Bronchial epithelial cell (primary cell): ENCODE results near the gene VWA8. TPM values are rescaled to one million over a fixed set of nuclear protein-coding genes. Genes with fewer than 3 reads are reported as not detected.

Experiments used
- DNase-seq: peaks from one replicate; pipeline ENCODE4 v3.0.0-alpha.2; 2010; ENCODE audit warnings: low read depth
- FAIRE-seq: peaks from 2 replicates; lab custom pipeline; 2011; peaks lifted over from hg19 to GRCh38; lab: Jason Lieb, UNC
- H3K27me3 ChIP-seq: 2 replicates; pipeline ENCODE4 v1.5.1; 2011; ENCODE audit warnings: low read length; ENCODE audit not compliant: control insufficient read depth, insufficient read depth
- H3K36me3 ChIP-seq: 2 replicates; pipeline ENCODE4 v1.5.1; 2011; ENCODE audit warnings: low read length; ENCODE audit not compliant: control insufficient read depth, insufficient read depth
- H3K4me3 ChIP-seq: 2 replicates; pipeline ENCODE4 v1.5.1; 2011; ENCODE audit warnings: mild to moderate bottlenecking, low read depth, low read length, control low read depth
- total RNA-seq: library from RNA; depleted of rRNA; stranded (reverse); fragments of >200 nt; gene quantifications from 2 replicates; pipeline ENCODE4 v1.2.1, GENCODE V29; 2014
- TF ChIP-seq, protein P1 (sequence below): IDR thresholded peaks from 2 replicates; pipeline ENCODE4 v1.5.1; 2011; ENCODE audit warnings: mild to moderate bottlenecking, moderate library complexity, low read length, control low read depth, inconsistent platforms; ENCODE audit not compliant: insufficient read depth, severe bottlenecking

VWA8 gene
- total RNA-seq = 17.1 and 18.9 TPM in 2 replicates

DNA sequence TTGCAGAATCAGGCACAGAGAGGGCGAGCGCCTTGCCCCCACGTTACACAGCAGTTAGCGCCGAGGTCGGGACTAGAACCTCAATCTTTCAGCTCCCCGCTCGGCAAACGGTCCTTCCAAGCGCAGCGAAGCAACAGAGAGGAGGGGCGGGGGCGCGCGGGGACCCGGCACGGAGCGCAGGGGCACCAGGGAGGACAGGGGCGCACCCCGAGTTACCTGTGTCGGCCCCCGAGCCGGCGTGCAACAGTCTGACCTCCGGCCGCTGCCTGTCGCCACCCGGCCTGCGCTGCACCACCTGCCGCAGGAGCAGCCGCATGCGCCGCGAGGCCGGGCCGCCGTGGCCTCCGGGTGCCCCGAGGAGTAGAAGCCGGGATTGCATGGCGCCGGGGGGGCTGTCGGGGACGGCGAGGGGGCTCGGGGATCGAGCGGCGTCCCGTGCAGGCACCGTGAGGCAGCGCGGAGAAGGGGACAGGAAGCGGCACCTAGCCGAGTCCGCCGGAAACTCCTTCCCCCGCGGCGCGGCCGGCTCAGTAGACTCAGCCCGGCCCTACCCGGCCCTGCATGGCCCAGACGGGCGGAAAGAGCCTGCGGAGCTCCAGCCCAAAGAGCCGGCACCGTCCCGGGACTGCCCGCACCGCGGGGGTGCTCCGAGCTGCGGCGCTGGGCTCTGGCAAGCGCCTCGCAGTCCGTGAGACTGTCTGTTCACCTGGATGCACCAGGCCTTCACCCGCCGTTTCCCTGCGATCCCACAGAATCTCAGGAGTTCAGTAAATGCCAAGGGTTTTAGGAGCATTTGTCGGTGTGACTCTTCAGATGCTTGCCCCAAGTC lies at the start of gene VWA8:
VWA8 (minus strand) TSS at position 473 of the 829 bp plus-strand sequence; CDS start at position 379, 94 bp downstream.
- Histone ChIP-seq H3K4me3 (peak within 1 kb of the TSS; percentile 84), H3K27me3 (no peaks in the 10 kb centered on the region), H3K36me3 (no peaks in the 10 kb centered on the region)
- DNase-seq (peak; percentile 49), FAIRE-seq (no peak)
- TF ChIP-seq, protein P1, sequence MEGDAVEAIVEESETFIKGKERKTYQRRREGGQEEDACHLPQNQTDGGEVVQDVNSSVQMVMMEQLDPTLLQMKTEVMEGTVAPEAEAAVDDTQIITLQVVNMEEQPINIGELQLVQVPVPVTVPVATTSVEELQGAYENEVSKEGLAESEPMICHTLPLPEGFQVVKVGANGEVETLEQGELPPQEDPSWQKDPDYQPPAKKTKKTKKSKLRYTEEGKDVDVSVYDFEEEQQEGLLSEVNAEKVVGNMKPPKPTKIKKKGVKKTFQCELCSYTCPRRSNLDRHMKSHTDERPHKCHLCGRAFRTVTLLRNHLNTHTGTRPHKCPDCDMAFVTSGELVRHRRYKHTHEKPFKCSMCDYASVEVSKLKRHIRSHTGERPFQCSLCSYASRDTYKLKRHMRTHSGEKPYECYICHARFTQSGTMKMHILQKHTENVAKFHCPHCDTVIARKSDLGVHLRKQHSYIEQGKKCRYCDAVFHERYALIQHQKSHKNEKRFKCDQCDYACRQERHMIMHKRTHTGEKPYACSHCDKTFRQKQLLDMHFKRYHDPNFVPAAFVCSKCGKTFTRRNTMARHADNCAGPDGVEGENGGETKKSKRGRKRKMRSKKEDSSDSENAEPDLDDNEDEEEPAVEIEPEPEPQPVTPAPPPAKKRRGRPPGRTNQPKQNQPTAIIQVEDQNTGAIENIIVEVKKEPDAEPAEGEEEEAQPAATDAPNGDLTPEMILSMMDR = no peak

DNA sequence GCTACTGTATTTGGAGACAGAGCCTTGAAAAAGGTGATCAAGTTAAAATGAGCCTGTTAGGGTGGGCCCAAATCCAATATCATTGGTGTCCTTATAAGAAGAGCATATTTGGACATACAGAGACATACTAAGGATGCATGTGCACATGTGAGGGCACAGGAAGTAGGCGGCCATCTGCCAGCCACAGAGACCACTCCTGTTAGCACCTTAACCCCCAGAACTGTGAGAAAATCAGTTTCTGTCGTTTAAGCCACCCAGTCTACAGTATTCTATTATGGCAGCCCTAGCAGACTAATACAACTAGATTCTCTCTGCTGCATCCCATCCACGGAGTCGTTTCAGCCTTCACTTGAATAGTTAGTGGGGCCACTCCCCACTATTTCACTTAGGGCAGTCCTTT lies 48.1 kb upstream of the VWA8 start:
- H3K27me3 ChIP-seq = no peaks in the 10 kb centered on the region
- H3K4me3 ChIP-seq = no peak overlapping the region
- TF ChIP-seq, protein P1 = no peak
- FAIRE-seq (no peak), DNase-seq (no peak)
- no peaks in the 10 kb centered on the region for H3K36me3 ChIP-seq

DNA sequence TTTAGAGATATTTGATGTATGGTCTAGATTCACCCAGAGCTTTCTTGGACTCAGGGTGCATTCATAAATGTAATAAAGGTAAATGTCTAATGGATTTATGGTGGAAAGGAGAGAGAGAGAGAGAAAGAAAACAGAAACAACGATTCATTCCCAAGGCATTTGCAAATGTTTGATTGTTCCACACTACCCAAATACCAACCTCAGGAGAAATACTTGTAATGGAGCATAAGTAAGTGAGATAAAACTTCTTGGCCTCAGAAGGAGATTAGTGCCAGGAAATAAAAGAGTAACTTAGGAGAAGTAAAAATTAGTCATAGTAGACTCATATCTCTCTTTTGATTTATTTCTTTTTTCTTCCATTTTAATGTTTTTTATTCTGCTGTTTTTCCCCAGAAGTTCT lies 46.9 kb upstream of the VWA8 start:
- TF ChIP-seq, protein P1 = no peak
- Histone ChIP-seq H3K36me3 (no peaks in the 10 kb centered on the region), H3K4me3 (no peak overlapping the region), H3K27me3 (no peaks in the 10 kb centered on the region)
- peak; percentile 27 for DNase-seq
- no peak for FAIRE-seq

DNA sequence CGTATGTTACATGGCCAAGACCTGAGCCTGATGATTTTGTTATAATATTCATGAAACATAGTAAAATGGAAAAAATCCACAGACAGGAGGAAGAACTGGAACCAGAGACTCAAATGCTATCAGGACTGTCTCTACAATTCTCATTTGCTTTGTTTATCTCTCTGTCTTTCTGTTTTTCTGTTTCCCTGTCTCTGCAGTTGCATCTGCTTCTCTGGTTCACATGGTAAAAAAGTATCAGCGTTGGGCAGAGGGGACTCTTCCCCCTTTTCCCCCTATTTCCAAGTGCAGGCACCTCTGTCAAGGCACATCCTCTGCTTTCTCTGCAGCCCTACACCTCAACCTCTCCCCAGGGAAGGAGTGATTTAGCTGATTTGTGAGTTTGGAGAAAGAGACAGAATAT lies 41.2 kb upstream of the VWA8 start:
- Histone ChIP-seq H3K36me3 (no peaks in the 10 kb centered on the region), H3K27me3 (no peaks in the 10 kb centered on the region), H3K4me3 (no peak overlapping the region)
- DNase-seq (no peak), FAIRE-seq (peak; percentile 23)
- TF ChIP-seq, protein P1 = no peak

DNA sequence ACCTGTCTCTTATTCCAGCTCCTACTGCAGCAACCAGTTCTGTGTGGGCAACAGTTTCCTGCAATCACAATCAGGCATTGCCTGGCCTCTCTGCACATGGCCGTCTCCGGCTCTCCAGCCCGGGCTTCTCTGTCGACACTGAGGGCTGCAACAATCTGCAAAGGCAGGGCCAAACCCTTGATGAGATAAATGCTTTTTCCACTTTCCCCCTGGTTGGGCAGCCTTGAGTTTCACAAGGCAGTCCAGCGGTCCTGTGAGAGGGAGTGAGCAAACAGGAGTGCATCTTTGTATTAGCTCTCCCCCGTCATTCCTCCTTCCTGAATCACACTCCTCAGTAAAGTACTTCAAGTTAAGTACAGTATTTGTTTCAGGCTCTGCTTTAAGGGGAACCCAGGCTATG lies 40.7 kb upstream of the VWA8 start:
- DNase-seq = peak; percentile 89
- TF ChIP-seq, protein P1 = no peak
- no peaks in the 10 kb centered on the region for H3K36me3 ChIP-seq
- no peak for FAIRE-seq
- no peaks in the 10 kb centered on the region for H3K27me3 ChIP-seq
- no peak overlapping the region for H3K4me3 ChIP-seq
